D721Med (cell line): ENCODE results near the gene LCE3E.

Experiments
- DNase-seq: peaks from one replicate; pipeline ENCODE4 v3.0.0; 2011; ENCODE audit warnings: low spot score; ENCODE audit not compliant: insufficient read length
- FAIRE-seq: peaks from 2 replicates; lab custom pipeline; 2011; peaks lifted over from hg19 to GRCh38; lab: Jason Lieb, UNC
- CTCF ChIP-seq: IDR thresholded peaks from 2 replicates; pipeline ENCODE4 v1.5.1; 2012; ENCODE audit warnings: mild to moderate bottlenecking, control low read depth; ENCODE audit not compliant: insufficient read depth; ENCODE audit errors: missing control alignments

LCE3E gene

GRCh38 chr1:152516082-152516481 lies 50.5 kb downstream of the LCE3E start:
- DNase-seq (no peak), FAIRE-seq (no peak)
- no peak for TF ChIP-seq CTCF
